ENCODE measurements around the gene DNAH2.

GRCh38 chr17:7817643-7817964 lies 100.1 kb downstream of the DNAH2 start:
- TF ChIP-seq NR3C1 (IDR thresholded peaks at IDR 0.05) (no peak), KDM5A (IDR thresholded peaks at IDR 0.05) (no peak), CTCF (IDR thresholded peaks at IDR 0.05) (no peak), EP300 (IDR thresholded peaks at IDR 0.05) (no peak), JUNB (IDR thresholded peaks at IDR 0.05) (no peak), SMC3 (IDR thresholded peaks at IDR 0.05) (no peak), POLR2AphosphoS2 (conservative IDR thresholded peaks at IDR 0.05; ENCODE audit: low read length) (no peak), CEBPB (IDR thresholded peaks at IDR 0.05) (no peak), RFX5 (IDR thresholded peaks at IDR 0.05) (no peak), POLR2A (IDR thresholded peaks at IDR 0.05; ENCODE audit: low read length) (no peak), MYC (IDR thresholded peaks at IDR 0.05; ENCODE audit: borderline replicate concordance, low read length) (no peak), JUN (IDR thresholded peaks at IDR 0.05) (no peak), RAD21 (conservative IDR thresholded peaks at IDR 0.05 in 1 of 2, IDR thresholded peaks at IDR 0.05 in 1 of 2) (no peak), MAZ (IDR thresholded peaks at IDR 0.05; ENCODE audit: borderline replicate concordance, low read depth, low read length) (no peak)

Measured in A549 (cell line).